Left lobe of liver (tissue), 2 donors: ENCODE results near the gene POFUT2. TPM values are rescaled to one million over a fixed set of nuclear protein-coding genes. Genes with fewer than 3 reads are reported as not detected.

ENCODE experiments used
- ATAC-seq: fragments of 200-7000 bp; cut with Tn5 transposase; one replicate; pipeline ENCODE4 v1.9.1; 2020; ENCODE audit warnings: mild to moderate bottlenecking, moderate library complexity
- DNase-seq: peaks from one replicate; pipeline ENCODE4 v3.0.0-alpha.2; 2020; ENCODE audit warnings: low spot score
- total RNA-seq: library from RNA; stranded (reverse); gene quantifications from one replicate; pipeline ENCODE4 v1.2.1, GENCODE V29; 2021
- donor health status: DM: no; HTN: no; CAD: no; lungs with moderate emphysema.
- donor health status: DM: no; HTN: yes; CAD: no.

POFUT2 gene
- total RNA-seq, 1 donor from 2014 or later, result 17.5 TPM

GRCh38 chr21:45226540-45227326, 61.0 kb downstream of the POFUT2 start:
- no peak for DNase-seq
- ATAC-seq, result no peak

GRCh38 chr21:45225741-45226327, 61.9 kb downstream of the POFUT2 start:
- DNase-seq, result no peak

GRCh38 chr21:45225041-45225740, 62.5 kb downstream of the POFUT2 start:
- DNase-seq (no peak), ATAC-seq (no peak)

More at GRCh38 chr21:45225741-45226327, 61.9 kb downstream of the POFUT2 start:
- ATAC-seq, result no peak

- DNase-seq, result no peak
- ATAC-seq, result peak; percentile 38
Observed at GRCh38 chr21:45224189-45224938, 63.3 kb downstream of the POFUT2 start.

- no peak for DNase-seq
- no peak for ATAC-seq
Observed at GRCh38 chr21:45223236-45224185, 64.2 kb downstream of the POFUT2 start.

GRCh38 chr21:45222001-45222400, 65.7 kb downstream of the POFUT2 start:
- DNase-seq, result no peak
- no peak for ATAC-seq

- no peak for ATAC-seq
- no peak for DNase-seq
Observed at GRCh38 chr21:45220714-45221490, 66.8 kb downstream of the POFUT2 start.

GRCh38 chr21:45220071-45220481, 67.6 kb downstream of the POFUT2 start:
- DNase-seq, result no peak

GRCh38 chr21:45219517-45219916, 68.2 kb downstream of the POFUT2 start:
- no peak for ATAC-seq
- DNase-seq, result no peak

More at GRCh38 chr21:45220071-45220481, 67.6 kb downstream of the POFUT2 start:
- ATAC-seq, result no peak

GRCh38 chr21:45217010-45217409, 70.7 kb downstream of the POFUT2 start:
- no peak for ATAC-seq
- DNase-seq, result no peak

GRCh38 chr21:45215213-45215612, 72.5 kb downstream of the POFUT2 start:
- no peak for ATAC-seq

More at GRCh38 chr21:45215213-45215612, 72.5 kb downstream of the POFUT2 start:
- no peak for DNase-seq

Other genes with a start within 250 kb of the POFUT2 start
- gene ADARB1, start 213.3 kb downstream of the POFUT2 start, total RNA-seq, result 9.8 TPM
- gene COL18A1, start 117.3 kb upstream of the POFUT2 start, total RNA-seq, result 499 TPM